Measurements from ENCODE around the gene SIRT3.

The SIRT3 gene

DNA sequence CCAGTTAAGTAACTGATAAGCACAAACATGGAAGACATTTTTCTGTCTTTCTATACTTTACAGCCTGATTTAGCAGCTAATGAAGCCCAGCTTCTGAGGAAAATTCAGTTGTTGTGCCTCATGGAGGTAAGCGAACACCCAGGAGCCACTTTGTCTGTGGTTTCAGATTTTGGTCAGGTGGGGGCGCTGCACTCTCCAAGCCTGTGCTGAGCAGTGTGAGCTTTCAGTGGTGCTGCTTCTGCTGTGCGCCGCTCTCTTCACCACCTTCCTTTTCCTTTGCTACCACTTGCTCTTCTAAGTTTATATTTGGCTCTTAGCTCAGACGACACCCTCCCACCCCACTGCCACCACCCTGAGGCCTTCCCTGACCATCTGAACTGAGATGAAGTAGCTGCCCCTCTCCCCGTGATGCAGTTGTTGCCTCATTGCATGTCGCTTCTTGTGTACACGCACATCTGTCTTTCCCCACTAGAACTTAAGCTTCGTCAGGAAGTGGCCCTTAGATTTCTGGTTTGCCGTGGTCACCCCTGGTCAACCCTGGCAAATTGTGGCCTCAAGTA is 14.7 kb upstream of the SIRT3 start:
- no peaks in the 10 kb centered on the region for H3K27me3 ChIP-seq (replicated peaks; ENCODE audit: insufficient read depth, low read length)
- DNase-seq = peak; percentile 57

DNA sequence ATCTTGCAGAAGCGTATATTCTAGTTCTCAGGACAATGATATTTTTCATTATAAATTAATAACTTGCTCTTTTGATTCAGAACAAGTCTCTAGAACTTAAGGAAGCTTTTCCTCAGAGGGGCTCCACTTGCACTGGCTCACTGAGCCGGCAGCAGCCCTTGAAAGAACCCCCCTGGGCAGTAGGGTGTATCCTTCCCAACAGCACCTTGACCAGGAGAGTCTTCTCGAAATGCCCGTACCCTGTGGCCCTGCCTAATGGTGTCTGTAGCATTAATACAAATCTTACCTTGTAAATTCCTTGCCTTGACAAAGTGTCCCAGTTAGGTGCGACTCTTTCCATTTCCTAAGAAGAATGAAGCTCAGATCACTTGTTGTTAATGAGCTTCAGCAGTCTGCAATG is 14.1 kb upstream of the SIRT3 start:
- no peak for DNase-seq
- no peak overlapping the region for H3K9ac ChIP-seq (ENCODE audit: low read length)
- H3K36me3 ChIP-seq (replicated peaks; ENCODE audit: insufficient read depth, low read length) = peaks cover 12% of the 10 kb centered on the region; the same call in 1 of the 2 replicates

More for the DNA sequence above, 14.7 kb upstream of the SIRT3 start:
- Histone ChIP-seq H3K4me1 (ENCODE audit: low read length) (no peaks in the 10 kb centered on the region), H3F3A (ENCODE audit: insufficient read depth, low read length) (no peaks in the 10 kb centered on the region; the same call in 1 of the 2 replicates), H3K36me3 (replicated peaks; ENCODE audit: insufficient read depth, low read length) (peaks cover 12% of the 10 kb centered on the region; the same call in 1 of the 2 replicates), H3K9me2 (replicated peaks; ENCODE audit: insufficient read depth, low read length) (no peaks in the 10 kb centered on the region), H2AFZ (ENCODE audit: low read length) (no peak overlapping the region), H3K9me3 (replicated peaks; ENCODE audit: insufficient read depth, low read length) (no peaks in the 10 kb centered on the region), H3K4me2 (ENCODE audit: low read depth, low read length) (no peak overlapping the region), H3K9ac (ENCODE audit: low read length) (no peak overlapping the region), H3K4me3 (ENCODE audit: low read length) (no peak overlapping the region), H3K27ac (ENCODE audit: low read length) (no peak overlapping the region), H3K79me2 (ENCODE audit: low read length) (no peaks in the 10 kb centered on the region), H4K20me1 (ENCODE audit: insufficient read depth, low read length) (no peaks in the 10 kb centered on the region)
- TF ChIP-seq, protein P1, sequence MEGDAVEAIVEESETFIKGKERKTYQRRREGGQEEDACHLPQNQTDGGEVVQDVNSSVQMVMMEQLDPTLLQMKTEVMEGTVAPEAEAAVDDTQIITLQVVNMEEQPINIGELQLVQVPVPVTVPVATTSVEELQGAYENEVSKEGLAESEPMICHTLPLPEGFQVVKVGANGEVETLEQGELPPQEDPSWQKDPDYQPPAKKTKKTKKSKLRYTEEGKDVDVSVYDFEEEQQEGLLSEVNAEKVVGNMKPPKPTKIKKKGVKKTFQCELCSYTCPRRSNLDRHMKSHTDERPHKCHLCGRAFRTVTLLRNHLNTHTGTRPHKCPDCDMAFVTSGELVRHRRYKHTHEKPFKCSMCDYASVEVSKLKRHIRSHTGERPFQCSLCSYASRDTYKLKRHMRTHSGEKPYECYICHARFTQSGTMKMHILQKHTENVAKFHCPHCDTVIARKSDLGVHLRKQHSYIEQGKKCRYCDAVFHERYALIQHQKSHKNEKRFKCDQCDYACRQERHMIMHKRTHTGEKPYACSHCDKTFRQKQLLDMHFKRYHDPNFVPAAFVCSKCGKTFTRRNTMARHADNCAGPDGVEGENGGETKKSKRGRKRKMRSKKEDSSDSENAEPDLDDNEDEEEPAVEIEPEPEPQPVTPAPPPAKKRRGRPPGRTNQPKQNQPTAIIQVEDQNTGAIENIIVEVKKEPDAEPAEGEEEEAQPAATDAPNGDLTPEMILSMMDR (IDR thresholded peaks at IDR 0.05; ENCODE audit: low read length) = peak; percentile 55
- TF ChIP-seq EZH2 (optimal IDR thresholded peaks at IDR 0.05; ENCODE audit: low read depth, low read length) = no peak

DNA sequence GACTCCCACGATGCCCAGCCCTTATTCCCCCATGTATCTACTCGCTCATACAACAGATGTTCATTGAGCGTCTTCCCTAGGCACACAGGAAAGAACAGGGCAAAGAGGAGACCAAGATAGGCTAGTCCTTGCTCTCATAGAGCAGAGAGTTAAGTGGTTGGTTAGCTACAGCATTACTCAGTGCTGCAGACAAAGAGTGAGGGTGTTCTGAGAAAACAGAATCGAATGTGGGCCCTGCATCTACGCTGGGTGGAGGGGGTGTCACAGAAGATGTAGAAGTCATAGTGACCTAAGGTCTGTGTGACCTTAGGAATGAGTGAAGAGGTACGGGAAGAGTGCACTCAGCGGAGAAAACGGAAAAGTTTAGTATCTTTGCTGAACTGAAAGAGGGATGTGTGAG is 12.9 kb upstream of the SIRT3 start:
- H3K27me3 ChIP-seq (replicated peaks; ENCODE audit: insufficient read depth, low read length) = no peaks in the 10 kb centered on the region
- no peaks in the 10 kb centered on the region for H3K9me2 ChIP-seq (replicated peaks; ENCODE audit: insufficient read depth, low read length)
- H3K4me1 ChIP-seq (ENCODE audit: low read length) = no peaks in the 10 kb centered on the region
- H3K9me3 ChIP-seq (replicated peaks; ENCODE audit: insufficient read depth, low read length) = no peaks in the 10 kb centered on the region
- H3K27ac ChIP-seq (ENCODE audit: low read length) = no peak overlapping the region
- no peak overlapping the region for H3K4me3 ChIP-seq (ENCODE audit: low read length)
- H4K20me1 ChIP-seq (ENCODE audit: insufficient read depth, low read length) = no peaks in the 10 kb centered on the region
- no peak overlapping the region for H2AFZ ChIP-seq (ENCODE audit: low read length)
- H3K4me2 ChIP-seq (ENCODE audit: low read depth, low read length) = no peak overlapping the region
- TF ChIP-seq, protein P1 (IDR thresholded peaks at IDR 0.05; ENCODE audit: low read length) = no peak
- TF ChIP-seq EZH2 (optimal IDR thresholded peaks at IDR 0.05; ENCODE audit: low read depth, low read length) = no peak
- TF ChIP-seq EZH2phosphoT487 (IDR thresholded peaks at IDR 0.05; ENCODE audit: low read length) = no peak
- DNase-seq = no peak
- H3F3A ChIP-seq (ENCODE audit: insufficient read depth, low read length) = no peaks in the 10 kb centered on the region; the same call in 1 of the 2 replicates
- H3K79me2 ChIP-seq (ENCODE audit: low read length) = peaks cover 4% of the 10 kb centered on the region; the same call in 1 of the 2 replicates
- H3K36me3 ChIP-seq (replicated peaks; ENCODE audit: insufficient read depth, low read length) = peaks cover 17% of the 10 kb centered on the region
- no peak overlapping the region for H3K9ac ChIP-seq (ENCODE audit: low read length)

More for the DNA sequence above, 14.1 kb upstream of the SIRT3 start:
- Histone ChIP-seq H3K27ac (ENCODE audit: low read length) (no peak overlapping the region), H3K9me3 (replicated peaks; ENCODE audit: insufficient read depth, low read length) (no peaks in the 10 kb centered on the region), H3K9me2 (replicated peaks; ENCODE audit: insufficient read depth, low read length) (no peaks in the 10 kb centered on the region), H3F3A (ENCODE audit: insufficient read depth, low read length) (no peaks in the 10 kb centered on the region; the same call in 1 of the 2 replicates), H3K4me3 (ENCODE audit: low read length) (no peak overlapping the region), H3K27me3 (replicated peaks; ENCODE audit: insufficient read depth, low read length) (no peaks in the 10 kb centered on the region), H3K4me1 (ENCODE audit: low read length) (no peaks in the 10 kb centered on the region), H3K4me2 (ENCODE audit: low read depth, low read length) (no peak overlapping the region), H2AFZ (ENCODE audit: low read length) (no peak overlapping the region), H3K79me2 (ENCODE audit: low read length) (no peaks in the 10 kb centered on the region), H4K20me1 (ENCODE audit: insufficient read depth, low read length) (no peaks in the 10 kb centered on the region)
- TF ChIP-seq EZH2phosphoT487 (IDR thresholded peaks at IDR 0.05; ENCODE audit: low read length) (no peak), EZH2 (optimal IDR thresholded peaks at IDR 0.05; ENCODE audit: low read depth, low read length) (no peak)
- TF ChIP-seq, protein P1 (IDR thresholded peaks at IDR 0.05; ENCODE audit: low read length) = no peak
